K562 (cell line): Measurements from ENCODE around the gene AAK1. TPM values are rescaled to one million over a fixed set of nuclear protein-coding genes. Genes with fewer than 3 reads are reported as not detected.

Experiments
- CC2D1A ChIP-seq: fragments of 450-650 bp; IDR thresholded peaks from 2 replicates; pipeline ENCODE4 v1.6.1; 2017; ENCODE audit warnings: mild to moderate bottlenecking
- GATAD2B ChIP-seq: fragments of 450-650 bp; IDR thresholded peaks from 2 replicates; pipeline ENCODE4 v1.6.1; 2017; ENCODE audit warnings: mild to moderate bottlenecking, borderline replicate concordance
- MAFG ChIP-seq: fragments of 450-650 bp; conservative IDR thresholded peaks from 2 replicates; pipeline ENCODE4 v1.6.1; 2016; ENCODE audit warnings: missing genetic modification characterization, missing compliant biosample characterization
- MITF ChIP-seq: IDR thresholded peaks from 2 replicates; pipeline ENCODE4 v1.6.1; 2014; ENCODE audit warnings: antibody characterized with exemption
- MYC ChIP-seq, 2 experiments: fragments of 250-450 bp in 1 of 2; sonication (Bioruptor Pico) in 1 of 2; IDR thresholded peaks; 2 replicates each; pipeline versions ENCODE4 v1.5.1 to v1.6.1; 2012 to 2021; ENCODE audit warnings: low read depth in 2 of 2, borderline replicate concordance in 1 of 2, improper control_type of control experiment in 1 of 2, low read length in 1 of 2, mild to moderate bottlenecking in 1 of 2, moderate library complexity in 1 of 2
- RB1 ChIP-seq: fragments of 450-650 bp; IDR thresholded peaks from 2 replicates; pipeline ENCODE4 v1.6.1; 2017; ENCODE audit warnings: low read depth, mild to moderate bottlenecking
- RBBP5 ChIP-seq: fragments of 200-600 bp; sonication (generic); IDR thresholded peaks from 2 replicates; pipeline ENCODE4 v1.6.1; 2012; ENCODE audit warnings: borderline replicate concordance, mild to moderate bottlenecking, low read length, control low read depth, inconsistent platforms; ENCODE audit not compliant: insufficient read depth, poor library complexity, severe bottlenecking
- SMARCA4 ChIP-seq: fragments of 450-650 bp; IDR thresholded peaks from 2 replicates; pipeline ENCODE4 v1.6.1; 2016
- SP2 ChIP-seq: IDR thresholded peaks from 2 replicates; pipeline ENCODE4 v1.6.1; 2011; ENCODE audit warnings: mild to moderate bottlenecking, low read depth, low read length, moderate library complexity; ENCODE audit not compliant: poor library complexity, severe bottlenecking; ENCODE audit errors: extremely low read depth
- SRSF7 ChIP-seq: fragments of 200-400 bp; formaldehyde crosslinking; optimal IDR thresholded peaks from 2 replicates; pipeline ENCODE3; 2017; ENCODE audit warnings: mild to moderate bottlenecking, low read depth, low read length
- ZNF318 ChIP-seq, 2 experiments: fragments of 450-650 bp; IDR thresholded peaks; 2 replicates each; pipeline ENCODE4 v1.6.1; 2016; ENCODE audit warnings: mild to moderate bottlenecking in 2 of 2, borderline replicate concordance in 1 of 2, low read depth in 1 of 2, moderate library complexity in 1 of 2
- polyA plus RNA-seq, 8 experiments: library from polyadenylated mRNA; depleted of rRNA in 4 of 8; stranded (reverse) in 5 of 8; unstranded in 3 of 8; fragments of >200 nt; fragmentation: Nextera tagmentation in 2 of 8; fragmentation: Illumina TruSeq in 1 of 8; extraction: Ambion mirVana in 2 of 8; extraction: Trizol in 1 of 8; gene quantifications; 2 replicates each; pipeline versions ENCODE4 v1.2.1 to v1.2.3, GENCODE V29; 2011 to 2014; ENCODE audit warnings: inconsistent platforms in 1 of 8, missing spikeins in 1 of 8
- total RNA-seq, 7 experiments: library from RNA; depleted of rRNA in 6 of 7; stranded (reverse); fragments of >200 nt in 6 of 7; fragmentation: Illumina TruSeq in 2 of 7; extraction: Trizol in 2 of 7; gene quantifications; 2 replicates each; pipeline versions ENCODE4 v1.2.1 to v1.2.3, GENCODE V29; 2011 to 2021; ENCODE audit warnings: low replicate concordance in 1 of 7
- TF ChIP-seq, protein P1 (sequence below): fragments of 450-650 bp; formaldehyde crosslinking; IDR thresholded peaks from 2 replicates; pipeline ENCODE4 v1.4.0; 2022; ENCODE audit warnings: mild to moderate bottlenecking, moderate library complexity
- TF ChIP-seq, protein P2 (sequence below): fragments of 450-650 bp; IDR thresholded peaks from 2 replicates; pipeline ENCODE4 v1.6.1; 2018; ENCODE audit warnings: mild to moderate bottlenecking, low read depth; ENCODE audit not compliant: partially characterized antibody

Gene AAK1
- total and polyA plus RNA-seq, 9 of the 15 experiments (the other 6 are each of a cell fraction or from before 2014, with no cell fraction given), result 0.89 to 17.1 (median 6.0) TPM

DNA sequence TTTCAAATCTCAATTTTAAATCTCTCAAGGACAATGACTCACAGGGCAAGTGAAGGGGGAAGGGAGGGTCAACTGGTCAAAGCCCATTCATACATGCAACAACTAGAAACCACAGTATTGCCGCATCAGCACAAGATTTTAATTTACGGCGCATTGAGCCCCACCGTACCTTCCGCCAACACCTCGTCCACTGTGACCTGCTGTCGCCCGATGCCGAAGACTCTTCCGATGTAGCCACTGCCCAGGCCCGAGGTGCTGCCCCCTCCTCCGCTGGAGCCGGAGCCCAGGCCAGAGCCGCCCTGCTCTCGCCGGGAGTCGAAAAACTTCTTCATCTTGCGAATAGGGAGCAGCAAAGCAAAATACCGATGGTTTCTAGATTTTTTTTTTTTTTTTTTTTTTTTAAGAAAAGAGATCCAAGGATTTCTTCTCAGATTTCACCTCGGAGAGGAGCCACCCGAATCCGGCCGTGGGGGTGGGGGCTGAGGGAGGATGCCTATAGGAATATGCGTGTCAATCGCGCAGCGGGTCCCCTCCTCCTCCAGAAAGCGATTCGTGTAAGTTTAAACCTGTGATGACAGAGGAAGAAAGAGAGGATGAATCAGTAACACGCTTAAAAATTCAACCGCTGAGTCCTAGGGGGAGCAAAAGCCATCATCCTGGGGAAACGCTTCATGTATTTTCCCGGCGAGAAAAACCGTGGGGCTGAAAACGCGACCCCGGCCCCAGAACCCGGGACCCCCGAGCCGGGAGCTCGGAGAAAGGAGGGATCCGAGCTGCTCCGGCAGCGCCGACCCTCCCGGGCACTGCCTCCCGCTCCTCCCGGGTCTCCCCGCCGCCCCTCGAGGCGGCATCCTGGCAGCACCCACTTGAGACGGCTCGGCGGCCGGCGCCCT is 584 bp downstream of the AAK1 start (continued):
- peak in 1 of 2 experiments; percentile 83; a peak in 2 of 4 replicates for TF ChIP-seq ZNF318 (IDR thresholded peaks at IDR 0.05; ENCODE audit: borderline replicate concordance in 1 of 2, low read depth in 1 of 2)
- TF ChIP-seq SMARCA4, result peak; percentile 92
- TF ChIP-seq RB1, result no peak
- TF ChIP-seq GATAD2B, result 0 out of 2 replicates have a peak, but pooled peaks have one; percentile 18
- no peak for TF ChIP-seq MITF
- no peak for TF ChIP-seq SP2
- TF ChIP-seq, protein P1, sequence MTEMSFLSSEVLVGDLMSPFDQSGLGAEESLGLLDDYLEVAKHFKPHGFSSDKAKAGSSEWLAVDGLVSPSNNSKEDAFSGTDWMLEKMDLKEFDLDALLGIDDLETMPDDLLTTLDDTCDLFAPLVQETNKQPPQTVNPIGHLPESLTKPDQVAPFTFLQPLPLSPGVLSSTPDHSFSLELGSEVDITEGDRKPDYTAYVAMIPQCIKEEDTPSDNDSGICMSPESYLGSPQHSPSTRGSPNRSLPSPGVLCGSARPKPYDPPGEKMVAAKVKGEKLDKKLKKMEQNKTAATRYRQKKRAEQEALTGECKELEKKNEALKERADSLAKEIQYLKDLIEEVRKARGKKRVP (CRISPR knock-in tag), result peak; percentile 88
- TF ChIP-seq, protein P2, sequence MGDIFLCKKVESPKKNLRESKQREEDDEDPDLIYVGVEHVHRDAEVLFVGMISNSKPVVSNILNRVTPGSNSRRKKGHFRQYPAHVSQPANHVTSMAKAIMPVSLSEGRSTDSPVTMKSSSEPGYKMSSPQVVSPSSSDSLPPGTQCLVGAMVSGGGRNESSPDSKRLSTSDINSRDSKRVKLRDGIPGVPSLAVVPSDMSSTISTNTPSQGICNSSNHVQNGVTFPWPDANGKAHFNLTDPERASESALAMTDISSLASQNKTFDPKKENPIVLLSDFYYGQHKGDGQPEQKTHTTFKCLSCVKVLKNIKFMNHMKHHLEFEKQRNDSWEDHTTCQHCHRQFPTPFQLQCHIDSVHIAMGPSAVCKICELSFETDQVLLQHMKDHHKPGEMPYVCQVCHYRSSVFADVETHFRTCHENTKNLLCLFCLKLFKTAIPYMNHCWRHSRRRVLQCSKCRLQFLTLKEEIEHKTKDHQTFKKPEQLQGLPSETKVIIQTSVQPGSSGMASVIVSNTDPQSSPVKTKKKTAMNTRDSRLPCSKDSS, result no peak
- no peak for TF ChIP-seq RBBP5
- no peak for TF ChIP-seq CC2D1A
- peak; percentile 75 for TF ChIP-seq MYC (IDR thresholded peaks at IDR 0.05; ENCODE audit: low read depth, low read length)
- no peak for TF ChIP-seq MYC (CRISPR knock-in tag; IDR thresholded peaks at IDR 0.05; ENCODE audit: borderline replicate concordance, low read depth)
- no peak for TF ChIP-seq SRSF7
- peak; percentile 91 for TF ChIP-seq MAFG (tag)
